SKM-1 treated with dmso at 0.1 percent for 144 hours (cell line): ENCODE measurements around the gene MCOLN1.

Experiments
- DNase-seq: peaks from one replicate; lab custom pipeline; 2025; ENCODE audit not compliant: unreplicated experiment; lab: John Stamatoyannopoulos, UW

Gene MCOLN1

DNA sequence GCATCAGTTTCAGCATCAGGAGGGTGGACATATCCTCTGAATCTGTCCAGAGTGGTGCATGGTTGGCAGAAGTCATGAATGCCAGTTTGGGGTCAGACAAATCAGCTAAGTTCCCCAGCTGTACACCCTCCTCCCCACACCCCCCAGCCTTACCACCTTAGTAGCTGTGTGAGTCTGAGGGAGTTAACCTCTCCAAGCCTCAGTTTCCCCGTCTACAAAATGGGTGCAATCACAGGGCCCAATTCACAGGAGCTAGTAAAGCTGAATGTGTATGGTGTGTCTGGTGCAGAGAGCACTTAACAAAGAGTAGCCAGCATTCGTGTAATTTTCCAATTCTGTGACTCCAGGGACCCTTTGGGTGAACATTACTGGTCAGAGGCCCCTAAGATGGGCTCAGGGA, 19.9 kb upstream of the MCOLN1 start:
- DNase-seq, result no peak

DNA sequence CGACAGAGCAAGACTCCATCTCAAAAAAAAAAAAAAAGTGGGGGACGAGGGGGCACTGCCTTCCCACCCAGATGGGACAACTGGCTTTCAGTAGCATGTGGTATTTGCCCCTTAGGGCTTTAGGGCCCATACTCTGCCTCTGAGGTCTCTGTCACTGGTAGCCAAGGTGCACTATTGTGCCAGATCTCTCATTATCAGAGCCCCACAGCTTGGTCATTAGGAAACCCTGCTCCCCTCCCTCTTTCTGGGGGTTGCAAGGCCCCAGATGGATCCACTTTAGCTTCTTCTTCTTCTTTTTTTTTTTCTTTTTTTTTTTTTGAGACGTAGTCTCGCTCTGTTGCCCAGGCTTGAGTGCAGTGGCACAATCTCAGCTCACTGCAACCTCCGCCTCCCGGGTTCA, 17.7 kb upstream of the MCOLN1 start:
- no peak for DNase-seq

DNA sequence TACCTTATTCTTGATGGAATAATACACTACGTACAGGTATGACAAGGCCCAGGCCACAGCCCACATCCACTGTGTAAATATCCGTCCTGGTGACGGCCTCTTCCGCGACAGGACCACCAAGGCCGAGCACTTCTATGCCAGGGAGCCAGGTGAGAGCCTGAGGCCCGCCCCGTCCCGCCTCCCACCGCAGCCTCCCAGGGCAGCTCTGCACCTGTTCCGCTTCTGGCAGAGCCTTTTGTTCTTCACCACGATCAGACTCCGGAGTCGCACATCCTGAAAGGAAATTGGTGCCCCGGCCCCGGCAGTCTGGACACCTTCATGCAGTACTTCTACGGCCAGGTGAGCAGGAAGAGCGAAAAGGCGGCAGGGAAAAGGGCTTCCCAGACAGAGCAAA, 17.1 kb upstream of the MCOLN1 start:
- no peak for DNase-seq

DNA sequence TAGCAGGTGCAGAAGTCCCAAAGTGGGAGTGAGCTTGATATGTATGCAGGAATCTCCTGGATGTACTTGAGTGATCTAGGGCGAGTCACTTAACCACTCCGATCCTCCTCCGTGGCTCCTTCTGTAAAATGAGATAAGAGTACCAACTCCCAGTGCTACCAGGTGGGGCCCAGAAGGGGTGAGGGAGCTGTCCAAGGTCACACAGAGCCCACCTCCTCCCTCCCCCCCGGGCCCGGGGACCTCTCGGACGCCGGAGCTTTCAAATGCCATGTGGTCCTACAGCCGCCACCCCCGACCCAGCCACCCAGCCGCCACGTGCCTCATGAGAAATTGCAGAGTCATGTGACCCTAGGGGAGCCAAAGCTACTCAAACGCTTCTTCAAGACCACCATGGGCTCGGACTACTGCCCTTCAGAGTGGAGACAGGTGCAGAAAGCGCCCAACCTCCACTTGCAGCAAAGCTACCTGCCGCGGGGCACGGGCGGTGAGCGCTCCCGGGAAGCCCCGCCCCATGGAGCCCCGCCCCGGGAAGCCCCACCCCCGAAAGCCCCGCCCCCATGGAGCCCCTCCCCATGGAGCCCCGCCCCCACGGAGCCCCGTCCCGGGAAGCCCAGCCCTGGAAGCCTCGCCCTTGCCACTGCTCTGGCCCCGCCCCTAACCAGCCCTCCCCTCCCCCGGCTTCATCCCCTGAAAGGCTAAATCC, 16.6 kb upstream of the MCOLN1 start:
- DNase-seq, result no peak

DNA sequence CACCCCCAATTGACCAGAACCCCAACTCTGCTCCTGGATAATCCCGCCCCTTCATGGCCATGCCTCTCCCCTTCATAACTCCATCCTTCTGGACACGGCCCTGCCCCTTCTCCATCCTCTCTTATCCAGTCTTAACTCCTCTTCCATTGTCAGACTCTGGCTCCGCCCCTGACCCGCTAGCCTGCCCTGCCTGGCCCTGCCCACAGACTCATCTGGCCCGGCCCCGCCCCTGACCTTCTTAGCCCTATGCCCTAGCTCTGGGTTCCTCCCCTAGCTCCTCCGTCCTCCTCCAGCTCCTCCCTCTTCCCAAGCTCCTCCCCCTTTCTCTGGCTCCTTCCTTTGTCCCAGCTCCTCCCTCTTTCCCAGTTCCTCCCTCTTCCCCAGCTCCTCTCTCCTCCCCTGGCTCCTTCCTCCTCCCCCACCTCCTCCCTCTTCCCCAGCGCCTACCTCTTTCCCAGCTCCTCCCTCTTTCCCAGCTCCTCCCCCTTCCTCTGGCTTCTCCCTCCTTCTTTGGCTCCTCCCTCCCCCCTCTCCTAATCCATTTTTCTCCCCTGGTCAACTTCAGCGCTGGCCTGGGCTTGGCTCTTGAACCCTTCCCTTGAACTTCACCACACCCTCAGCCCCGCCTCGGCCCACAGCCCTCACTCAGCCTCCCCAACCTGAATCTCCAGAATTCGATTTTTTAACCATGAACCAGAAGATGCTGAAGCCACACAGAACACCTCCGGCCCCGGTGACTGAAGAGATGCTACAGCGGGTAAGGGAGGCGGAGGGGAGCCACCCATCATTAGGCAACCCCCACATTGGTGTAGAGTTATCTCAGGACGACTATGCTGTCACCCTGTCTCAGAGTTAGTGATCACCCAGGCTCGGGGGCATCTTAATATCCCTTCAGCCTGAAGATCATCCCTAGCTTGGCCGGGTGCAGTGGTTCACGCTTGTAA, 15.8 kb upstream of the MCOLN1 start:
- DNase-seq, result peak; percentile 90

DNA sequence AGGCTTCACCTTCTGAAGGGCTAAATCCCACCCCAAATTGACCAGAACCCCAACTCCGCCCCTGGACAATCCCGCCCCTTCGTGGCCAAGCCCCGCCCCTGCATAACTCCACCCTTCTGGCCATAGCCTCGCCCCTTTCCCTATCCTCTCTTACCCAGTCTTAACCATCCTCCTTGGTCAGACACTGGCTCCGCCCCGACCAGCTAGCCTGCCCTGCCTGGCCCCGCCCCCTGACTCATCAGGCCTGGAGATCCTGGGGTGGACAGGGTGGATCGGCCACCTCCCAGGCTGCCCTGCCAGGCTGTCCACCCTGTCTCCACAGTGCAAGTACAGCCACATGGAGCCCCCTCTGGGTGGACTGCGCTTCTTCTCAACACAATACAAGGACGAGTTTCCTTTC, 14.5 kb upstream of the MCOLN1 start:
- peak; percentile 75 for DNase-seq

DNA sequence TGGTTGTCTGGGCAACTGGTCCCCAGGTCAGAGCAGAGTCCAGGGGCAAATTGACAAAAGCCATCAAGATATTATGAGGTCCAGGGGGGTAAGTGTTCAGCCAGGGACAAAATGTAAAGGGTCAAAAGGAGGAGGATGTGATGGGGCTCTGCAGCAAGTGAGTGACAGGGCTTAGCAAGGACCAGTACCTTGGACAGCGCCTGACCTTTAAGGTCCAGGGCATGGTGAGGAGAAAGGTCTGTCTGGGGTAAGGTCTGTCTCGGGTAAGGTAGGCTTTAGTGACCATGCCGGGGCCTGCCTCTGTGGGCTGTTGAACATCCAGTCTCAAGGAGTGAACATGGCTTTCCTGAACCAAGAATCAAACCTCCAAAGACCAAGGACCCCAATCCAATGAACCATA, 12.8 kb upstream of the MCOLN1 start:
- DNase-seq, result no peak

DNA sequence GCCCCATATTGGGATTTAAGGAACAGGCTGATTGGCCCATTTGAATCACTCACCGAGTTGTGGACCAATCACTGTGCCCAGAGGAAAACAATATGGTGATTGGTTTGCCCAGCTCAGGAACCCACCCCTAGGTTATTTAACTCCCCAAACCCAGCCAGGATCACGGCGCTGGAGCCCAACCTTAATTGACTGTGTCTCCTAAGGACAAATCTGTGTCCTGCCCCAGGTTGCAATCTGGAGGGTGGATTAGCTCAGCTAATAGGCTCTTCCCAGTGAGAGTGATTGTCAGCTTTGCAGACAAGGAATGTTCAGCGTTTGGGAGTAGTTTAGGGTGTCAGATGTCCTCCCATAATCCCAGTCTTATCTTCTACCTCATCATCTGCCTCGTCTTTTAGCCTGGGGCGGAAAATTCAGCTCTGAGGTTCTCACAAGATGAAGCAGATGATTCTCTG, 10.0 kb upstream of the MCOLN1 start:
- DNase-seq, result no peak

DNA sequence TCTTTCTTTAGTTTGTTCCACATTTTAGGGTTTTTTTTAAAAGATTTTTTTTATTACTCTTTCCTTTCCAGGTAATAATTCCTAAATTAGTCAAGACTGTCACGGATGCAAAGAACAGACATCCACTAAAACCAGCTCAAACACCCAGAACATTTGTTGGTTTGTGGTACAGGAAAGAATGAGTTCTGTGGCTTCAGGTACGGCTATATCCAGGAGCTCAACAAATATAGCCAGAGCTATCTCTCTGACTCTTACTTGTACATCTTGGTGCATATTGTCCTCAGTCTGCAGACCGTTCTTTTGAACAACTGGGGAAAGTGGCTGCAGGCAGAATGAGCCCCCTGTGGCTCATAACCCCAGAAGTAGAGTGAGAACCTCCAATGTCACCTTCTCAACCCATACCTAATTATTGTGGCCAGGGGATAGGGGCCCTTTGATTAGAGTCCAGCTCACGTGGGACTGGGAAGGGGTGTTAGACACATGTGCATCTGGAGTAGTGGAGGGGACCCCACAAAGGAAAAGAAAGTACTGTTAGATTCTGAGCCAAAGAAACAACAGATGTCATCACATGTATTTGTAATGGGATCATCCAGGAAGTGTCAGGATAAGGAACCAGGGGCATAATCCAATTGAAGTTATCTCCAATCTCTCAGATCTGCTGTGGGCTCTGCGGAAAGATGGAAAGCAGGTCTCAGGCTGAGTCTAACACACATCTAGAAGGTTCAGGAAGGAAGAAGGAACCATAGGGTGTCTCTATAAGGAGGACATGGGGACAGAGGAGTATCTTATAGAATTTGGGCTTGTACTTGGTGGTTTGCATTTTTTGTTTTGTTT, 8.4 kb upstream of the MCOLN1 start:
- DNase-seq, result no peak

DNA sequence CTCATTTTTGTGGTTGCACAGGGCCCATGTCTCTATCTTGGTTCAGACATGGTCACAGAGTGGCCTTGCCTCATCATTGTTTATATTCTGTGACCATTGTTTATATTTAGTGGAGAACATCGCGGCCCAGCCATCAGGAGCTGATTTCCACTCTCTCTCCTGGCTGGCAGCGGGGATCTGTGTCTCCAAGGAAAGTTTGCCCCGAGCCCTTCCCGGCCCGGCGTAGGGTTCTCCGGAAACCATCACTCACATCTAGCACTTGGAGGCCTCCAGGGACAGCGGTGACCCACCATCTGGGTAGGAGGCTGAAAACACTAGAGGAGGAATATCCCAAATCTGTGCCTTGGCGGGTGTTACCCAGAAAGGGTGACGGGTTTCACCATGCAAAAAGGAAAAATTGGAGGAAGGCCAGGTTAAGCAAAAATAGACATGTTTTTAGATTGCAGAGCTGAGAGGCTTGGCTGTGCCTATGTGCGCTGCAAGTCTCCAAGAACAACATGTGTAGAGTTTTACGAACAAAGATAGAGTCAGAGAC, 7.2 kb upstream of the MCOLN1 start:
- DNase-seq, result no peak

DNA sequence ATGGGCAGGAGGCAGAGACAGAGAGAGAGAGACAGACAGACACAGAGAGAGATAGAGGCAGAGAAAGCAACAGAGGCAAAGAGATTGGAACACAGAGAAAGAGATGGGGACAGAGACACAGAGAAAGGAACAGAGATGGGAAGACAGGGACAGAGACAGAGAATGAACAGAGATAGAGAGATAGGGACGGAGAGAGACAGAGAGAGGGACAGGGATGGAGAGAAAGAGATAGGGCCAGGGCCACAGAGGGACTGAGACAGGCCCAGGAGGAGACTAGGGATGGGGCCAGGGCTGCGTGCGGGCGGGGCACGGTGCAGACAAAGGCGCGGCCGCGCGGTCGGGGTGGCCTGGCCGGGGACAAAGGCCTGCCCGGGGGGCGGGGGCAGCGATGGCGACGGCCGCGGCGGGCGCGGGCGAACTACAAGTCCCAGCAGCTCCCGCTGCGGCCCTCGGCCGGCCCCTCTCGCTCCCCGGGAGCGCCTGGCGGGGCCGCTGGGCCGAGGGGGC, 6.7 kb upstream of the MCOLN1 start, which contains the start of gene ZNF358:
ZNF358 (plus strand) TSS at position 459 of the 507 bp plus-strand sequence. CDS start 3,140 bp downstream, outside the sequence.
- DNase-seq, result peak; percentile 35

DNA sequence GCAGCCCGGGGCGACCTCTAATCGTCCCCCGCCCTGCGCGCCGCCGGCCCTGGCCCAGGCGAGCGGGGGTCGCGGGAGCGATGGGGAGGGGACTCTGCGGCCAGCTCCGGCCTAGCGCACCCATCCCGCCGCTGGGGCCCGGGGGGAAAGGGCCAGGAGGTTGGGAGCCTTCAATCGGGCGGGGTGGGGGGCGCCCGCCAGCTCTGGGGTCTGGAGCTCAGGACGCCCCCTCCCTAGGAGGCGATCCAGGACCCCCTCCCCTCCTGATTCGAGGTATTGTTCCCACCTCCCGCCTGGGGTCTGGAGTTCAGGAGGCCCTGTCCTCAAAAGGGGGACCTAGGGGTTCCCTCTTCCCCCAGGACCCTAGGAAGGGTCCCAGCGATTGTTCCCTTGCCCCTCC, 6.1 kb upstream of the MCOLN1 start:
- no peak for DNase-seq

DNA sequence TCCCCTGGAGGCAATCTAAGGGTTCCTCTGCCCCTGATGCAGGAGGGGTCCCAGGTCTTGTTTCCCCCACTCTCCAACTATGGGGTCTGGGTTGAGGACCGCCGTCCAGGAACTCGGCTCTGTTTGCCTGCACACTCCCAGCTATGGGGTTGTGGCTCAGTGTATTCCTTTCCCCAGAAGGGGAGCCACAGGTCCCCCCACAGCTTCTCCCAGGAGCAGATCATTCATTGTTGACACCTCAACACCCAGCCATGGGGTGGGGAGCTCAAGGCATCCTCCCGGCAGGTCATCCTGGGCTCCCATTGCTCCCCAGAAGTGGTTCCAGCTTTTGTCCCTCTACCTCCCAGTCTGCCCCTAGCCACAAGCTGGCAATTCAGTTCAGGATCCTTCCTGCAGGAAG, 5.5 kb upstream of the MCOLN1 start:
- no peak for DNase-seq

DNA sequence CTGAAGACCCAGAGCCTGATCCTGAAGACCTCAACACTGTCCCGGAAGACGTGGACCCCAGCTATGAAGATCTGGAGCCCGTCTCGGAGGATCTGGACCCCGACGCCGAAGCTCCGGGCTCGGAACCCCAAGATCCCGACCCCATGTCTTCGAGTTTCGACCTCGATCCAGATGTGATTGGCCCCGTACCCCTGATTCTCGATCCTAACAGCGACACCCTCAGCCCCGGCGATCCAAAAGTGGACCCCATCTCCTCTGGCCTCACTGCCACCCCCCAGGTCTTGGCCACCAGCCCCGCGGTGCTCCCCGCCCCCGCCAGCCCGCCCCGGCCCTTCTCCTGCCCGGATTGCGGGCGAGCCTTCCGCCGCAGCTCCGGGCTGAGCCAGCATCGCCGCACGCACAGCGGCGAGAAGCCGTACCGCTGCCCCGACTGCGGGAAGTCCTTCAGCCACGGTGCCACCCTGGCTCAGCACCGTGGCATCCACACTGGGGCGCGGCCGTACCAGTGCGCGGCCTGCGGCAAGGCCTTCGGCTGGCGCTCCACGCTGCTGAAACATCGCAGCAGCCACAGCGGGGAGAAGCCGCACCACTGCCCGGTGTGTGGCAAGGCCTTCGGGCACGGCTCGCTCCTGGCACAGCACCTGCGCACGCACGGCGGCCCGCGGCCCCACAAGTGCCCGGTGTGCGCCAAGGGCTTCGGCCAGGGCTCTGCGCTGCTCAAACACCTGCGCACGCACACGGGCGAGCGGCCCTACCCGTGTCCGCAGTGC, 2.9 kb upstream of the MCOLN1 start:
- DNase-seq, result no peak

DNA sequence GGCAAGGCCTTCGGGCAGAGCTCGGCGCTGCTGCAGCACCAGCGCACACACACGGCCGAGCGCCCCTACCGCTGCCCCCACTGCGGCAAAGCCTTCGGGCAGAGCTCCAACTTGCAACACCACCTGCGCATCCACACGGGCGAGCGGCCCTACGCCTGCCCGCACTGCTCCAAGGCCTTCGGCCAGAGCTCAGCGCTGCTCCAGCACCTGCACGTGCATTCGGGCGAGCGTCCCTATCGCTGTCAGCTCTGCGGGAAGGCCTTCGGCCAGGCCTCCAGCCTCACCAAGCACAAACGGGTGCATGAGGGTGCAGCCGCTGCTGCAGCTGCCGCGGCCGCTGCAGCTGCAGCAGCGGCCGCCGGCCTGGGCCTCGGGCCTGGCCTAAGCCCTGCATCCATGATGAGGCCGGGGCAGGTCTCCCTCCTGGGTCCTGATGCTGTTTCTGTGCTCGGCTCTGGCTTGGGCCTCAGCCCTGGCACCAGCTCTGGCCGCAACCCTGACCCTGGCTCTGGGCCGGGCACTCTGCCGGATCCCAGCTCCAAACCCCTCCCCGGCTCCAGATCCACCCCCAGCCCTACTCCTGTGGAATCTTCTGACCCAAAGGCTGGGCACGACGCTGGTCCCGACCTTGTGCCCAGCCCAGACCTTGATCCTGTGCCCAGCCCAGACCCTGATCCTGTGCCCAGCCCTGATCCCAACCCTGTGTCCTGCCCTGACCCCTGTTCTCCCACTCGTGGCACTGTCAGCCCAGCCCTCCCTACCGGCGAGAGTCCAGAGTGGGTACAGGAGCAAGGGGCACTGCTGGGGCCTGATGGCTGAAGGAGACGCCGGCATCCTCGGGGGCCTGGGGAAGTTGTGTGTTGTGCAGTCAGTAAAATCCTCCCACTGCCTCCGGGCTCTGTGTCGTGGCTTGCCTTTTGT, 2.0 kb upstream of the MCOLN1 start:
- no peak for DNase-seq

DNA sequence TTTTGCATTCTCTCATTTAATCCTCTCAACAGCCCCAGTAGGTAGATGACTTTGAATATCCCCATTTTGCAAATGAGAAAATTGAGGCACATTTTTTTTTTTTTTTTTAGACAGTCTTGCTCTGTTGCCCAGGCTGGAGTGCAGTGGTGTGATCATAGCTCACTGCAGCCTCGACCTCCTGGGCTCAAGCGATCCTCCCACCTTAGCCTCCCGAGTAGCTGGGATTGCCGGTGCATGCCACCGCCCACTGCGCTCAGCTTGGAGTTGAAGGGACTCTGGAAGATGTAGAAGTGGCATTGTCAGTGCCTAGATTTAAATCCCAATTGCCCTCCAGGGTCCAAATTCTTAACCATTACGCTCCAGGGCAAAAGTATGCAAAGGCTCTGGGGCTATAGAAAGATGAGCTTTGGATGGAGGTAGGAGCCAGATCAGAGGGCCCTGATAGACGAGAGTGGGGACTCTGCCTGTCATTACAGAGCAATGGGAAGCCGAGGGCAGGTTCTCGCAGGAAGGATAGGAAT, 813 bp upstream of the MCOLN1 start:
- no peak for DNase-seq

DNA sequence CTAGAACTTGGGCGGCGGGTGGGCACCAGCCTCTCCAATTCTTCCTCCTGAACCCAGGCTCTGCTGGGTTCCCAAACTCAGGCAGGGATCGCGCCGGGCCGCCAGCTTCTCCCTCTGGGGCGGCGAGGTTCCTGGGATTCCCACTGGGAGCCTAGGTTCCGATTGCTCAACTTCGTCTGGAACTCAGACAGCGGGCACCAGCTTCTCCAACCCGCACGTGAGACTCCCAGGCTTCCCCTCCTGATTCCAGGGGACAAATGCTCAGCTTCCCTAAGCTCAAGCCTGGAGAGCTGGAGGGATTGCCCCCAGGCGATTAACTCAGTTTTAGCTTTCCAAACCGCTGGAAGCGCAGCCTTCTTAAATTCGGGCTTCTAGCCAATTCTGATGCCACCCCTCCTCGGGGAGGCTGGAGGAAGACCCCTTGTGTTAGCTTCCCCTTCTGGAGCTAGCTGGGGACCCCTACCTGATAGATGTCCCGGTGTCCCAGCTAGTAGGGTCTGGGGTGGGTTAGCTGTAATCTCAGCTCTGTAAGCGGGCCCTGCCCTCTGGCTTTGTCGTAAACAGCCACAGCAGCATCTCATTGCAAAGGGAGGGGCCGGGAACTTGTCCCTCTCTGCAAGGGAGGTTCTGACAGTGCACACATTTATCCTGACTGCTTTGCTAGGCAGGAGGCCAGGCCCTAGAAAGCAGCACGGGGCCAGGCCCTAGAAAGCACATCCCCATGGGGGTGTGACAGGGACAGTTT, 671 bp downstream of the MCOLN1 start:
- no peak for DNase-seq

DNA sequence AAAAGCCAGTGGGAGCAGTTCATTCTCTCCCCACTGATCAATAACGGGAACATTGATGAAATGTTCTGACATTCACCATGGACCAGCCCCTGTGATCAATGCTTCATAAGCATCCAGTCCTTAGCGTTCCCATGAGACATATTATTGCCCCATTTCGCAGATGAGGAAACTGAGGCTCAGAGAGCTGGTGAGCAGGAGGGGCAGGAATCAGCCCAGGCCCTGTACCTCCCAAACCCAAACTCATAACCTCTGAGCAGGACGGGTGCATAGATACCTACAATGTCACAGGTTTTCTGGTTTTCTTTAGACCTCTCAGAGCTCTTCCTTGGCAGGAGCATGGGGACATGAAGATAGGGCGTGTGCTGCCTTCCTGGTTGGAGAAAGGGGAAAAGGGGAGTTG, 2.1 kb downstream of the MCOLN1 start:
- DNase-seq, result no peak
